NCI-H748 (cell line): Measurements from ENCODE around the gene GTPBP6.
"Not testable (repeated sequence)": the region's sequence is repeated elsewhere in the genome, so short reads cannot be mapped to it uniquely, and the experiment has no call there.

Experiments
- DNase-seq: peaks from one replicate; lab custom pipeline; 2025; ENCODE audit not compliant: unreplicated experiment; lab: John Stamatoyannopoulos, UW

The GTPBP6 gene

GRCh38 chrX:351736-352135 is 33.1 kb upstream of the GTPBP6 start:
- no peak for DNase-seq

- not testable (repeated sequence) for DNase-seq
Measured at GRCh38 chrX:351324-351641, 32.7 kb upstream of the GTPBP6 start.

- DNase-seq, result no peak
Measured at GRCh38 chrX:350534-351323, 32.1 kb upstream of the GTPBP6 start.

GRCh38 chrX:350148-350533 is 31.5 kb upstream of the GTPBP6 start:
- no peak for DNase-seq

GRCh38 chrX:349702-350101 is 31.1 kb upstream of the GTPBP6 start:
- DNase-seq, result no peak

GRCh38 chrX:349196-349595 is 30.6 kb upstream of the GTPBP6 start:
- no peak for DNase-seq

- DNase-seq, result no peak
Measured at GRCh38 chrX:348461-349117, 30.0 kb upstream of the GTPBP6 start.

- no peak for DNase-seq
Measured at GRCh38 chrX:347351-348117, 28.9 kb upstream of the GTPBP6 start.

GRCh38 chrX:346034-346813 is 27.6 kb upstream of the GTPBP6 start:
- DNase-seq, result no peak

- DNase-seq, result no peak
Measured at GRCh38 chrX:345020-345925, 26.7 kb upstream of the GTPBP6 start.

GRCh38 chrX:344371-344901 is 25.8 kb upstream of the GTPBP6 start:
- DNase-seq, result no peak

GRCh38 chrX:341541-342101 is 23.0 kb upstream of the GTPBP6 start:
- DNase-seq, result no peak

- DNase-seq, result no peak
Measured at GRCh38 chrX:340641-341423, 22.2 kb upstream of the GTPBP6 start.

GRCh38 chrX:340121-340520 is 21.5 kb upstream of the GTPBP6 start:
- DNase-seq, result no peak

- DNase-seq, result no peak
Measured at GRCh38 chrX:338836-339400, 20.3 kb upstream of the GTPBP6 start.

GRCh38 chrX:338281-338835 is 19.8 kb upstream of the GTPBP6 start:
- DNase-seq, result no peak

- DNase-seq, result no peak
Measured at GRCh38 chrX:337331-337831, 18.8 kb upstream of the GTPBP6 start.

GRCh38 chrX:336227-336626 is 17.6 kb upstream of the GTPBP6 start:
- DNase-seq, result no peak
